NCI-H146 treated with DMSO at 0.1 percent for 48 hours (cell line): Measurements from ENCODE around the gene DISC1.
"Not testable (repeated sequence)": the region's sequence is repeated elsewhere in the genome, so short reads cannot be mapped to it uniquely, and the experiment has no call there.

Source experiments
- DNase-seq: peaks from one replicate; lab custom pipeline; 2025; ENCODE audit not compliant: unreplicated experiment; lab: John Stamatoyannopoulos, UW

Gene DISC1

DNA sequence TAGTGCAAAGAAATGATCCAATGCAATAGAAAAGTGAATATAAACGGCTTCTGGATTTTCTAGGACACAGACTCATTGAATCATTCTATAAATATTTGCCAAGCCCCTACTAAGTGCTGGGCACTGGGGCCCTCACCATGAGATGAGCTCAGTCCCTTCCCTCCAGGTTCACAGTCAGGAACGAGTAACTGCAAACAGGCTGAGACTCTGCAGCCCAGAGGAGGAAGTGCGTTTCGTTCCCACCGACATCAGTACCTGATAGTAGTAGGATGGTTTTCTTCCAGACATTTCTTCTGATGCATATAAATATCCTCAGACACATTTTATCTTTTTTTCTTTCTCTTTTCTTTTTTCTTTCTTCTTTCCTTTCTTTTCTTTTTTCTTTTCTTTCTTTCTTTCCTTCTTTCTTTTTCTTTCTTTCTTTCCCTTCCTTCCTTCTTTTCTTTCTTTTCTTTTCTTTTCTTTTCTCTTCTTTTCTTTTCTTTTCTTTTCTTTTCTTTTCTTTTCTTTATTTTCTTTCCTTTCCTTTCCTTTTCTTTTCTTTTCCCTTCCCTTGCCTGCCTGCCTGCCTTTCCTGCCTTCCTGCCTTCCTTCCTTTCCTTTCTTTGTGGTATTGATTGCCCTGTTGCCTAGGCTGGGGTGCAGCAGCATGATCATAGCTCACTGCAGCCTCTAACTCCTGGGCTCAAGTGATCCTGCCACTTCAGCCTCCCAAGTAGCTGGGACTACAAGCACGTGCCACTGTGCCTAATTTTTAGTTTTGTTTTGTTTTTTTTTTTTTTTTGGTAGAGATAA lies 135.4 kb downstream of the DISC1 start:
- DNase-seq, result no peak

DNA sequence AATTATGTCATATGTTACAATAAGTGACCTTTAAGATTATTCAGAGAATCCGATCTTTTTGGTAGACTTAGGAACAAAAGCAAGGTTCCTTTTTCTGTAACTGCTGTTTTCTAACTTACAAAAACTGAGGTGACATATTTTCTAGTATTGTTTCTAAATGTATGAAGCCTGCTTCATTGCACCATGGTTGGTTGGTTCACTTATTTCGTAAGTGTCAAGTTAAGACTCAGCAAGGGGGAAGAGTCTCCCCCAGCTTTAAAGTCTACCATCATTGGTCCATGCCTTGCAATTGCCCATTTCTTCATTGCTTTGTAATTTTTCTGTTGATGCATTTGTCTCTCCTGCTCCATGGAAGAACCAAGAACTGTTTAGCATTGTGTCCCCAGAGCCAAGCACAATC lies 136.9 kb downstream of the DISC1 start:
- DNase-seq, result no peak

DNA sequence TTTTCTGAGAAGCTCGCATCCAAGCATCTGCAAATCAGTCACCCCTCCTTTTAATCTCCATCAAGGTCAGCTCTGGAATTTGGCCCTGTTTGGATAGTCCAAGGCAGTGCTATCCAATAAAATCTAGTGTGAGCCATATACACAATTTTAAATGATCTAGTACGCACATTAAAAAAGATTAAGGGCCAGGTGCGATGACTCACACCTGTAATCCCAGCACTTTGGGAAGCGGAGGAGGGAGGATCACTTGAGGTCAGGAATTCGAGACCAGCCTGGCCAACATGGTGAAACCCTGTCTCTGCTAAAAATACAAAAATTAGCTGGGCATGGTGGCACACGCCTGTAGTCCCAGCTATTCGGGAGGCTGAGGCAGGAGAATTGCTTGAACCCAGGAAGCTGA lies 139.2 kb downstream of the DISC1 start:
- not testable (repeated sequence) for DNase-seq

DNA sequence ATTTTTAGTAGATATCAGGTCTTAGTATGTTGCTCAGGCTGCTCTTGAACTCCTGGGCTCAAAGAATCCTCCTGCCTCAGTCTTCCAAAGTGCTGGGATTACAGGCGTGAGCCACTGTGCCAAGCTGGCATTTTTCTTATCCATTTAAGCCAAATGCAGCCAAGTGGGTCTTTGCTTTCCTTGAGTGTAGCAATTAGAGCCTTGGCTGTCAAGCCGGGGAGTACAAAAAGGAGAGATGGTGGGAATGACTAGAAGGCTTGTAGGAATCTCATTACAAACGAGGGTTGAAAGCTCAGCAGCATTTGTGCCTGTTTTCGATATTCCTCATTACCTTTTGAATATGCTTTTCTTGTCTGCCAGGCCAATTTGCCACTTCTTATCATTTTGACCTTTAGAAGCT lies 140.9 kb downstream of the DISC1 start:
- DNase-seq, result no peak

DNA sequence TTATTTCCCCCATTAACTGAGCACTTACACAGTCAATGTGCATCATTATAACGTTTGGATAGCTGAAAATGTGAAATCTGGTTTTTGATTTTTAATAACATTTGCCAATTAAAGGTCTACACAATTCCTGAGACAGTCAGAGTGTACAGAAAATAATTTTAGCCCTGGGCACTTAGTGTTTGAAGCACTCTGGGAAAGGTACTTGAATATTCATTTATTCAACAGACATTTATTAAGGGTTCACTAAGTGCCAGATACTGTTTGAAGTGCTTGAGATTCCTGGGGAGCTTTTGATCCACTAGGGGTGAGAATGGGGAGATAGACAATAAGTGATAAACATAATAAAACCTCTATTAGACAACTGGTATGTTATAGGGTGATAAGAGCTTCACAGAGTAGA lies 141.8 kb downstream of the DISC1 start:
- no peak for DNase-seq

DNA sequence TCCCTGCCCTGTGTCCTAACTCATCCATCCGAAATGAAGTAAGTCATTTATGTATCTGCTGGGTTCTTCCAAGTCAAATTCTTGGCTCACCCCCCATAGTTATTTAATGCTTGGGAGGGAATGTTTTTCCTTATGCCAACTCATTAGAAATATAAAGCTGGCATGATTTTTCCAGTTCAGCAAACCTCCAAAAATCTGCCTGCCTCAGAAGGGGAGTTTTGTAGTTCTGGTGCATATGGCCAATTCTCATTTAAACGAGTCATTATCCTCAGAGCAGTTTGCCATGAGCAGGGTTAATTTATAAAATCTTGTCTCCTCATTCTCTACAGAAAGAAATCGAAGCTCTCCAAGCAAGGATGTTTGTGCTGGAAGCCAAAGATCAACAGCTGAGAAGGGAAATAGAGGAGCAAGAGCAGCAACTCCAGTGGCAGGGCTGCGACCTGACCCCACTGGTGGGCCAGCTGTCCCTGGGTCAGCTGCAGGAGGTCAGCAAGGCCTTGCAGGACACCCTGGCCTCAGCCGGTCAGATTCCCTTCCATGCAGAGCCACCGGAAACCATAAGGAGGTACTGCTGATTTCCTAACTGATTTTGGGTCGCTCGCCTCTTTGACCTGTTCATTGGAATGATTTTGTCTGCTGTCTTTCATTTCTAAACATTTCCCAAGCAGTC lies 144.1 kb downstream of the DISC1 start:
- DNase-seq, result no peak

DNA sequence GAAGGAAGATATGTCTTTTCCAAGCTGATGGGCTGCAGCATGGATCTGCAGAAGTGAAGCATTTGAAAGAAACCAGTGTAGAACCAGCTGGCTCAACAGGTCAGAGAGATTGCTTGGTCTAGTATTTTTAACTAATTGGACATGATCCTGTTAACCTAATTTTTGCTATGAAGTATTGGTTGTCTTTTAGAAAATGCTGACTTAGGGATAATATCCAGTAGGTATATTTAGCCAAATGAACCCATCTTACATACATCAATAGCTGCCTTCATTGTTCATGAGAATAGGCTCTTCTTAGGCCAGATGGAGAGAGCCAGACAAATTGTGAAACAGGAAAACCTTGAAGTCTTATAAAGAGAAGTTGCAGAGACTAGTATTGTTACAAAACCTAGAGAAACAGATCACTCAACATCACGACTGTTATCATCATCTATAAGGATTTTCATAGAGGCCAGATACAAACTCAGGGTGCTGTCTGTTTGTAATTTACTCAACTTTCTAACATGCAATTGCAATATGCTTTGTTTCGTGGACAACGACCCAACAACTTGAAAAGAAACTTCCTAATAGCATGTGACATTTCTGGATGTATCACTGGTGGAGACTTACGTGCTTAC lies 148.2 kb downstream of the DISC1 start:
- no peak for DNase-seq

DNA sequence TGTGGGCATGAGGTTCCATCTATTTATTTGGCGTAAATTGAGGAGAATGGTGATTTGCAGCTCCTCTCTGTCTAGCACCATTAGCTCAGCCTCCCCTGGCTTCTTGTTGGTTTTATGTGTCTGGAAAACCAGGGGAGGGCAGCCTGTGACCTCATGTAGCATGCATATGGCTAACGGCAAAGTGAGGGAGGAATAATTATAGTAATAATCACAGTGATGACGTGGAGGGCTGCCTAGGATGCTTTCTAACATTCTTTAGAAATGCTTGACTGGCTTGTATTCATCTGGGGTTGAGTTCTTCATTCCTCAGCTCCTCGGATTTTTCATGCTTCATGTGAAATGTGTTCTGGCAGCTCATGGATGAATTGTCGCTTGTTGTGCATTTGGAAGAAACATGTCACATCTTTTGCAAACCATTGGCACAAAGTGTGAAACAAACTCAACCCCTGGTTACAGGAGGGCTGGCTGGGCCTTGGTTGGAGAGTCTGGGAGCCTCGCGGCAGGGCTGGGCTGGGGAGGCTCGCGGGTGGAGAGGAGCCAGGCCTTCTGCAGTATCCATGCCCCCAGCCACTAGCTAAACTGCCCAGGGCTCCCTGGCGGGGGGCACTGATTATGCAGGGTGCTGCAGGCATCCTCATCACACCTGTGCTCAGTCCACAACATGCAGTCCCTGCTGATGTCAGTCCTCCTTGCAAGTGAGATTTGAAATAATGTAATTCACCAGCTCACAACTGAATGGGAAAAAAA lies 149.6 kb downstream of the DISC1 start:
- DNase-seq, result peak; percentile 63

DNA sequence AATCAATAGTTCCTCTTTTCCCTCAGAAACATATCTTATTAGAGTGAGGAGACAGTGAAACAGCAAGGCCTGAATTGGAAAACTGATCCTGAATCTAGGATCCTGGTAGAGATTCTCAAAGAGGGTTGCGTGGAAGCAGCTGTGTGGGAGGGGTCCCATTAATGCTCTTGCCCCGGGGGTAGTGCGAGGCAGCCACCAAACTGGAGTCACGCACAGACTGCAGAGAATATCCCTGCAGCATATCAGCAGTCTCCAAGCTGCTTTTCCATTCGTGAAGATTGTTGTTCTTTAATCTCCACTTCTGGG lies 150.1 kb downstream of the DISC1 start:
- DNase-seq, result no peak

DNA sequence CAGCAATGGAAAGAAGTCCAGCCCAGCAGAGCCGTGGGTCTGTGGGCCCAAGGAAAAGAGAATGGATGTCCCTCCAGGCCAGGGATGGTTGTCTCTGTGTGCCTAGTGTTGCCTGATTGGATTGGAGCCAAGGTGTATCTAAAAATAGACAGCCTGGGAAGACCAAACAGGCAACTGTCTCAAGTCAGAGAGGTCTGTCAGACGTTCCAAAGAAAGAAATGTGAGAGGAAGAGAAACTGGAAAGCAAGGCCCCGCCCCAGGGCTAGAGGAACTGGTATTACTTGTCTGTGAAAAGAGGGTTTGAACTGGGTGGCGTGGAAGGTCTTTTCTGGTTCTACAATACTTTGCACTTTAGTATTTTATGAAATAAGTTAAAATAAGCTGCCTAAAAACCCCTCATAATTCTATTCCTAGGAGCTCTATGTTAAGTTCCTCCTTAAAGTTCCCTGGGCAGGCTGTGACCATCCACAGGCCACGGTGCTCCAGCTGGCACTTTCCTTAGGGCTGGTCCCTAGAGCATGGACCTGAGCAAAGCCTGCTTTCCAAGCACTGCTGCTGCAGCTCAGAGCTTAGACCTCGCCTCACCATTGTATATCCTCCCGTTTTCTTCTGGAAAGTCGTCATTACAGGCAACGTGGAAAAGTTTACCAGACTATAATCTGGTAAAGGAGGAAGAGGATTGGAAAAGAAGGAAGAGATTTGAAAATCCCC lies 151.6 kb downstream of the DISC1 start:
- no peak for DNase-seq

DNA sequence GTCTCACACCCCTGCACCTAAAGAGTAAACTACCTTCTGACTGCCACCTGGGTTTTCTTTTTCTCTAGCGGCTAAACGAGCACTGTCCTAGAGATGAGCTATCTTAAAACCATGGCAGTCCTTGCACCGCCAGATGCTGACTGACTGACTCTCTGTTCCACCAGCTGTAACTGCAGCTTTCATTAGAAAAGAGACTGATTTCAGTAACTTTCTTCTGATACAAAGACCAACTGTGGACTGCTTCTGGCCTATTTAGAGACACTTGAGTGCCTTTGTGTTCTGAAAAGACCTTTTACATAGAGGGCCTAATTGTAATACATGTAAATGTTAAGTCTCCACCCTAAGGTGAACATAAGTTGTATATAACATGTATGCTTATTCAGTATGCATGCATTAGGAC lies 152.5 kb downstream of the DISC1 start:
- DNase-seq, result no peak

DNA sequence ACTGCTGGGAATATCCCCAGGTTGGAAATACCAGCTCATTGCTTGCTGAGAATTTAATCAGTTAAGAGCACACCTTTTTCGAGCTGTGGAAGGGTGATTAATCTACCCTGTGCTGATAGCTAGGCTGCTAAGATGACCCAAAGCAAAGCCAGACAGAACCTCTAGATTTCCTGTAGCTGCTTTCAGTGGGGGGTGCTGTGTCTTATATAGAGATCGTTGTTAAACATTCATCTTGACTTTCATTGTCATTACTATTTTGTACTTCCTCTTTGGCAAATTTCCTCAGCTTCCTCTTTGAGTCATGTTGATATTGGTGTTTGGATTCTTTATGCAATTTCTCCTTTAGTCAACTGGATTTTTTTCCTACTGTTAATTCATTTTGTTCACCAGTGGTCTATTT lies 155.3 kb downstream of the DISC1 start:
- DNase-seq, result no peak

DNA sequence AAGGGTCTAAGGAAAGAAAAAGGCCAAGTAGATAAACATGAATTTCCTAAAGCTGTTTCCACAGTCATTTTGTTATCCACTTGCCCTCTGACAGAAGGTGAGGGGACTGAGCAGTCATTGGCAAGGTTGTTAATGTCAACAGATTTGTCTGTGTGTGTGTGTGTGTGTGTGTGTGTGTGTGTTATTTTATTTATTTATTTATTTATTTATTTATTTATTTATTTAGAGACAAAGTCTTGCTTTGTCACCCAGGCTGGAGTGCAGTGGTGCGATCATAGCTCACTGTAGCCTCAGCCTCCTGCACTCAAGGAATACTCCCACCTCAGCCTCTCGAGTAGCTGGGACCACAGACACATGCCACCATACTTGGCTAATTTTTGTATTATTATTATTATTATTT lies 158.5 kb downstream of the DISC1 start:
- DNase-seq, result not testable (repeated sequence)

DNA sequence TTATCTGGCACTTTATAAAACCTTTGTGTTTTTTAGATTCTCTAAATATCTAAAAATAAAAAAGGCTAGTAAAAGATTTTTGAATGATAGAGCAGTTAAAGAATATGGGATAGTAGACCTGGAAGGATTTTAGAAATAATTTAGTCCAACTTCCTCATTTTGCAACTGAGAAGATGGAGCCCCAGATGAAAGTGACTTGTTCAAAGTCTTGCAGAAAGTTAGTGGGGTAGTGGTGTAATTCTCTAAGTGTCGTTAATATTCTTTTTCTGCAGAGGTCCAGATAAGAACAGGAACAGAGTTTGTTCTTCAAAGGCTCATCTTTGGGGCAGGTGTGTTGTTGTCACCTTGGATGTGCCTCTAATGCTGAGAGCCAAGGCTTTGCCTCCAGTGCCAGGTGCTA lies 159.5 kb downstream of the DISC1 start:
- DNase-seq, result no peak

DNA sequence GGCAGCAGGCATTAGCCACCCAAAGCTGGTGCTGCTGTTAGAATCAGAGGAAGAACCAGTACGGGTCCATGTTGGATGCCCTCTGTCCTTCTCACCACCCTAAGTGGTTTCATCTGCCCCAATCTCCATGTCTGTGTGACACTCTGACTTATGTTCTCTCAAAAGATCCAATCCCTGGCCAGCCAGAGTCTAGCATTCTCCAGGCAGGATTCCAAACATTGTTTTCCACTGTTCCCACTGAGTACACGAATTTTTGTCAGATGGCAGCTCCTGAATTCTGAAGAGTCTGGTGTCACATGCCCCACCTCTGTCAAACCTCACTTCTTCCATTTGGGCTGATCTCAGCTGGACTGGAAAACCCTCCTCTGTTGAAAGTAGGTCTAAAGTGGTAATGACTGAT lies 166.0 kb downstream of the DISC1 start:
- DNase-seq, result no peak

DNA sequence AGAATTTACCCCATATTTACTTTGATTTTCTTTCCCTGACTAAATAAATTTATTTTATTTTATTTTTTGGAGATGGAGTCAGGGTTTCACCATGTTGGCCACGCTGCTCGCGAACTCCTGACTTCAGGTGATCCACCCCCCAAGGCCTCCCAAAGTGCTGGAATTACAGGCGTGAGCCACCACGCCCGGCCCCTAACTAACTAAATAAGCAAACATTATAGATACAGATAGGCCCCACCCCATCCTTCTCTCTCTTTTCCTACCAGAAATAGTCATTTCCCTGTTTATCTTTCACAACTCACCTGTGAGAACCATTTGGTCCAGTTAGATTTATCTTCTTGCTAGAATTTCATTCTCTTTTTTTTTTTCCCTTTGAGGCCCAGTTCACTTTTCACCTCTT lies 167.3 kb downstream of the DISC1 start:
- no peak for DNase-seq

DNA sequence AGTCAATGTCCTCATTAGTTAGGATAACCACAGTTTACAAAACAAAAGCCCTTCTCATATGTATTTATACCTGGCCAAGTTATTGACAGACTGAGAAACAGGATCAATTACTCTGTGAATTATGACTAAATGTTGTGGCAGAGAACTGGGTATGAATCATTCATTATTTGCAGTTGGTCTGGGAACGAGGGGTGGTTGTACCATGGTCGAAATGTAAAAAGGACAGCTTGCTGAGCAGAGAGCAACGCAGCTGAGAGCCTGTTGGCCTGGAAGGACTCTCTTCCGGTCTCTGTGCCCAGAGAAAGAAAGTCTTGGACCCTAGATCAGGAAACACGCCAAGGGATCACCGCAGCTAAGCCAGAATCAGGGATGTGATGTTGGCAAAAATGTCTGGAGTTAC lies 169.6 kb downstream of the DISC1 start:
- peak; percentile 88 for DNase-seq

DNA sequence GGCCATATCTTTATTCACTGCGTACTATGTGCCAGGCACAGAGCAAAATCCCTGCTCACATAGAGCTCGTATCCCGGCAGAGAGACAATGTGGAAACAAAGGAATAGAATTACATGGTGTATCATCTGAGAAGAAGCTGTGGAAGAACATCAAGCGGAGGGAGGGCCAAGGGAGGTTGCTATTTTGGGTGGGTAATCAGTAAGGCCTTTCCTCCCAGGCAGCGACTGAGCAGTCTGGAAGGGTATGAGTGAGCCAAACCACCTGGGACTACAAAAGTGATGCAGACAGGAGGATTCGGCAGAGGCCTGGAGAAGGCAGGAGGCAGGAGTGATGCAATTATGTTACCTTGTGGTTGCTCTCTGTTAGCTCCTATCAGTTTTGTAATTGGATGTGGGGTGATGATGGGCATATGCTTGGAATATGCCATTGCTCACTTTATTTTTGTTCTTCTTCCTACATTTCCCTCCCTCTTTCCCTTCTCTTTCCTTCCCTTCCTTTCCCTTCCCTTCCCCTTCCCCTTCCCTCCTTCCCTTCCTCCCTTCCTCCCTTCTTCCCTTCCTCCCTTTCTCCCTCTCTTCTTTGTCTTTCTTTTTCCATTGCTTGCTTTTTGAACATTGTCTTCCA lies 172.9 kb downstream of the DISC1 start:
- DNase-seq, result no peak

DNA sequence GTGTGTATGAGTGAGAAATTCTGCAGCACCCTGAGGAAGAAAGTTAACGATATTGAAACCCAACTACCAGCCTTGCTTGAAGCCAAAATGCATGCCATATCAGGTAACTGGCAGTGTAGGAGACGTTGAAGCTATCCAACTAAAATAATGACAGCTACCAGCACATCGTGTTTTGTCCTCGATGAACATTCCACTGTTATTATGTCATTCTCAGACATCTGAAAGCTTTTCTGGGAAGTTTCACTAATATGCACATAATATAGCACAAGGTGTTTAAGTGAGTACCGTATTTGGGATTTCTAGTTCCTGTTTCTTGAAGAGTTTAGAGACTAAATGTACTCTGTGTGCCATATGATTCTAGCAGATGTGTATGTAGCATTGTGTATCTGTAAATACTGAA lies 173.5 kb downstream of the DISC1 start:
- no peak for DNase-seq

DNA sequence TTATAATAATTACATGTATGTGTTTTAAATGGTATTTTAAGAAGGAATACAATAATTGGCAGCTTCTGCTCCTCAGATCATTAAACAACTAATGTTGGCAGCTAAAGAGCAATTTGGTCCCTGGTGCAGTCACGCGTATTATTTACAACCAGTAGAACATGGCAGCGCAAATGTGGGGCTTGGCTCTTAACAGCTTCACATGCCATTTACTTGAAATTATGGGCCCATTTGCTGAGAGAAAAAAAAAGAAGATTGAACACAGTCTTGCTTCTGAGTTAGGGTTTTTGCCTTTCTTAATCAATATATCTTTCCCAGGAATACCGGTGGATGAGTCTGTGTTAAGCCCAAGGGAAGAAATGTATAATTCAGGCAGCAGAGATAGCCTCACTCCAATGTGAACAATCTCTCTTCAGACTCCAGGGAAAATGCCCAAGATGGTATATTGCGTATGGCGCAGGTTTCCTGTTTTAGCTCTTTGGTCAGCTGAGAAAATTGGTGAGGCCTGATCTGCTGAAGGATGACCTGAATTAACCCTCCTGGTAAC lies 174.5 kb downstream of the DISC1 start:
- no peak for DNase-seq
